OCI-LY1 (cell line): ENCODE results near the gene RAPGEF4.

Source experiments
- CTCF ChIP-seq: fragments of 200-600 bp; sonication (generic), shearing (Covaris generic); IDR thresholded peaks from 2 replicates; pipeline ENCODE4 v1.5.1; 2017; ENCODE audit warnings: mild to moderate bottlenecking, antibody characterized with exemption, low read length, moderate library complexity, mixed read lengths
- EZH2 ChIP-seq: fragments of 200-600 bp; sonication (generic), shearing (Covaris generic); IDR thresholded peaks from 2 replicates; pipeline ENCODE4 v1.8.0; 2017; ENCODE audit warnings: borderline replicate concordance, mixed run types, mild to moderate bottlenecking, antibody characterized with exemption, low read length, moderate library complexity, mixed read lengths

GRCh38 chr2:172823261-172823850, 87.7 kb downstream of the RAPGEF4 start:
- no peak for TF ChIP-seq CTCF
- no peak for TF ChIP-seq EZH2
